ENCODE results near the gene BCAR3.

DNA sequence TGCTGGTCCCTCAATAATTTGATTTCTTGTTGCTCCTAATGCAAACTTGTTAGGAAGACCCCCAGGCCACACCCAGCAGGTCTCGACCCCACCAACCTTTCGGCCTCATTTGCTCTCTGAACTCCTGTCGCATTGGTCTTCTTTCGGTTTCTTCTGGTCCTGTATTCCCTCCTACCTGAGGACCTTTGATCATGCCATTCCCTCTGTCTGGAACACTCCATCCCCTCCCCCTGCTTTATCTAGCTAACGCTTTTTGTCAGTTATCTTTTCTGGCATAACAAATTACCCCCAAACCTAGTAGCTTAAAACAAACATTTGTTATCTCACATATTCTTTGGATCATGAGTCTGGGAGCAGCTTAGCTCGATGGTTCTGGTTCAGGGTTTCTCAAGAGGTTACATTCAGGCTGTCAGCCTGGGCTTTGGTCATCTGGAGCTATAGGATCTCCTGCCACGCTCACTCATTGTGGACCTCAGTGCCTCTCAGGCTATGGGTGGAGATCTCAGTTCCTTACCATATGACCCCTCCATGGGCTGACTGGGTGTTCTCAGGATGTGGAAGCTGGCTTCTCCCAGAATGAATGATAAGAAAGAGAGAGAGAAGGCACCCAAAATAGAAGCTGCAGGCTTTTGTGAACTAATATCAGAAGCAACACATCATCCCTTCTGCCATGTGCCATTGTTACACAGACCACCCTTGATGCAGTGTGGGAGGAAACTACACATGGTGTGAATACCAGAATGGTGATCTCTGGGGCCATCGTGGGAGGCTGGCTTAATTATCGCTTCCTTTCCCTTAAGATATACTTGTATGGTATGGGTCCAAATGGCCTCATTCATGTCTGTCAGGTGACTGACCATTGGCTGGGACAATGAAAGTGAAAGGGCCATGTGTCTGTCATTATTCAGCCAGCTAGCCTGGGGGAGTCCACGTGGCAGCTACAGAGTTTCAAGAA lies 29.1 kb upstream of the BCAR3 start:
- TF ChIP-seq, protein P1, sequence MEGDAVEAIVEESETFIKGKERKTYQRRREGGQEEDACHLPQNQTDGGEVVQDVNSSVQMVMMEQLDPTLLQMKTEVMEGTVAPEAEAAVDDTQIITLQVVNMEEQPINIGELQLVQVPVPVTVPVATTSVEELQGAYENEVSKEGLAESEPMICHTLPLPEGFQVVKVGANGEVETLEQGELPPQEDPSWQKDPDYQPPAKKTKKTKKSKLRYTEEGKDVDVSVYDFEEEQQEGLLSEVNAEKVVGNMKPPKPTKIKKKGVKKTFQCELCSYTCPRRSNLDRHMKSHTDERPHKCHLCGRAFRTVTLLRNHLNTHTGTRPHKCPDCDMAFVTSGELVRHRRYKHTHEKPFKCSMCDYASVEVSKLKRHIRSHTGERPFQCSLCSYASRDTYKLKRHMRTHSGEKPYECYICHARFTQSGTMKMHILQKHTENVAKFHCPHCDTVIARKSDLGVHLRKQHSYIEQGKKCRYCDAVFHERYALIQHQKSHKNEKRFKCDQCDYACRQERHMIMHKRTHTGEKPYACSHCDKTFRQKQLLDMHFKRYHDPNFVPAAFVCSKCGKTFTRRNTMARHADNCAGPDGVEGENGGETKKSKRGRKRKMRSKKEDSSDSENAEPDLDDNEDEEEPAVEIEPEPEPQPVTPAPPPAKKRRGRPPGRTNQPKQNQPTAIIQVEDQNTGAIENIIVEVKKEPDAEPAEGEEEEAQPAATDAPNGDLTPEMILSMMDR (IDR thresholded peaks at IDR 0.05): no peak
- TF ChIP-seq POLR2A (IDR thresholded peaks at IDR 0.05): no peak
